ENCODE measurements around the gene WDR4.
"Not testable (repeated sequence)": the region's sequence is repeated elsewhere in the genome, so short reads cannot be mapped to it uniquely, and the experiment has no call there.

The WDR4 gene

GRCh38 chr21:42848932-42849758 lies 30.2 kb downstream of the WDR4 start:
- H3K27me3 ChIP-seq (ENCODE audit: control insufficient read depth, insufficient read depth, low read length): no peaks in the 10 kb centered on the region
- H3K4me1 ChIP-seq (ENCODE audit: control insufficient read depth, insufficient read depth, low read length): no peaks in the 10 kb centered on the region
- H3K36me3 ChIP-seq (ENCODE audit: control insufficient read depth, insufficient read depth, low read length): peaks cover 6% of the 10 kb centered on the region
- H3K9me3 ChIP-seq (ENCODE audit: control insufficient read depth, low read length): no peaks in the 10 kb centered on the region
- no peak overlapping the region for H3K9ac ChIP-seq (ENCODE audit: low read length)
- no peak overlapping the region for H3K4me3 ChIP-seq (ENCODE audit: low read length)

DNA sequence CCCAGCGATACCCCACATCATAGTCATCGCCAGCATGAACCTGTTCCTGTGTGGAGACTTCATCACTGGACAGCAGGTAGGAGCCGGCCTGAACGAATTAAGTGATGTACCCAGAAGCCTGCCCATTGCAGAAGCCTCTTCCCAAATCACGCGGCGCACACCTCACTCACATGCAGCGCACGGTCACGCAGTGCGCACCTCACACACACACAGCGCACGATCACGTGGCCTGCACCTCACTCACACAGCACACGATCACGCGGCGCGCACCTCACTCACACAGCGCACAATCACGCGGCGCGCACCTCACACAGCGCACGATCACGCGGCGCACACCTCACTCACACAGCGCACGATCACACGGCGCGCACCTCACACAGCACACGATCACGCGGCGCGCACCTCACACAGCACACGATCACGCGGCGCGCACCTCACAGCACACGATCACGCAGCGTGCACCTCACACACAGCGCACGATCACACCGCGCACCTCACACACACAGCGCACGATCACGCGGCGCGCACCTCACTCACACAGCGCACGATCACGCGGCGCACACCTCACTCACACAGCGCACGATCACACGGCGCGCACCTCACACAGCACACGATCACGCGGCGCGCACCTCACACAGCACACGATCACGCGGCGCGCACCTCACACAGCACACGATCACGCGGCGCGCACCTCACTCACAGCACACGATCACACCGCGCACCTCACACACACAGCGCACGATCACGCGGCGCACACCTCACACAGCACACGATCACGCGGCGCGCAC lies 31.0 kb downstream of the WDR4 start:
- H3K4me1 ChIP-seq (ENCODE audit: control insufficient read depth, insufficient read depth, low read length); H3K36me3 ChIP-seq (ENCODE audit: control insufficient read depth, insufficient read depth, low read length); H3K9ac ChIP-seq (ENCODE audit: low read length); H3K27me3 ChIP-seq (ENCODE audit: control insufficient read depth, insufficient read depth, low read length); H3K4me3 ChIP-seq (ENCODE audit: low read length); H3K9me3 ChIP-seq (ENCODE audit: control insufficient read depth, low read length): not testable (repeated sequence)

DNA sequence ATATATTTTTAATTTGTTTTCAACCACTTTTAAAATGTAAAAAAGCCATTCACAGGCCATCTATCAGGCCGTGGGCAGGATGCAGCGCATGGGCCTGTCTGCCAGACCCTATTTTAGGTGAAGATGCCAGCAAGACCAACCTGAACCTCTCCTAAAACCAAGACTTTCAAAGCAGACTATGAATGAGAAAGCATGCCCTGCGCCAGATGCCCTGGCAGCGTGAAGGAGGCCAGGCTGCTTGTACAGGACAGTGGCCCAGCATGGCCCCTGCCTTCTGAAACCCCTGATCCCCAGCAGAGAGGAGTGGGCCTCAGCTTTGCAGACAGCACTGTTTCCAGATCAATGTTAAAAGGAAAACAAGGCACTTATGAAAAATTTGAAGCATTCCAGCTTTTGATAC lies 31.6 kb downstream of the WDR4 start:
- Histone ChIP-seq H3K4me3 (ENCODE audit: low read length) (no peak overlapping the region), H3K4me1 (ENCODE audit: control insufficient read depth, insufficient read depth, low read length) (no peaks in the 10 kb centered on the region), H3K9ac (ENCODE audit: low read length) (no peak overlapping the region), H3K9me3 (ENCODE audit: control insufficient read depth, low read length) (no peaks in the 10 kb centered on the region), H3K27me3 (ENCODE audit: control insufficient read depth, insufficient read depth, low read length) (no peaks in the 10 kb centered on the region), H3K36me3 (ENCODE audit: control insufficient read depth, insufficient read depth, low read length) (peaks cover 10% of the 10 kb centered on the region)

DNA sequence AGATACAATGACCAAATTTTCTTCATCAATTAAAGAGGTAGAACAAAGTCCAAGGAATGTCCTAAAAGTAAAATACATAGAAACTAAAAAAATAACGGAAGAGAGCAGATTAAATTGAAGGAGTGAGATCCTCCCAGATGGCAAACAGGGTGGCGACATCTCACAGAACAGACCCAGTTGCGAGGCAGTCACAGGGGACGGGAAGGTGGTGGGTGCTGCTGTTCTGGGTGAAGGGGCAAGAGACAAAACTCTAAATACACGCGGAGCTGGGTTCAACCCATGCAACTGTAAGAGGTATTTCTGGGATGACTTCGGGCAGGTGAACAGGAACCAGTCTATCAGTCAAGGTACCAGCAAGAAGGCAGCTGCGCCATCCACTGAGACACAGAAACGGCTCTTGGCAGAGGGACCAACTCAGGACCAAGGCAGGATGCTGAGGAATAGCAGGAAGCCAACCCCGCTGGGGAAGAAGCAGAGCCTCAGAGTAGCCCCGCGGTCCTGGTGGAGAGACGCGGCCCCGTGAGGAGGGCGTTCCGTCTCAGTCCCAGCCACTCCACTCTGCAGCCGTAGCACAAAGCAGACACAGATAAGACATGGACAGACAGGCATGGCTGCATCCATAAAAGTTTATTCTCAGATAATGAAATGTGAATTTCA lies 32.2 kb downstream of the WDR4 start:
- H3K36me3 ChIP-seq (ENCODE audit: control insufficient read depth, insufficient read depth, low read length): peaks cover 14% of the 10 kb centered on the region
- H3K9ac ChIP-seq (ENCODE audit: low read length): no peak overlapping the region
- no peak overlapping the region for H3K4me3 ChIP-seq (ENCODE audit: low read length)
- H3K4me1 ChIP-seq (ENCODE audit: control insufficient read depth, insufficient read depth, low read length): no peaks in the 10 kb centered on the region
- no peaks in the 10 kb centered on the region for H3K27me3 ChIP-seq (ENCODE audit: control insufficient read depth, insufficient read depth, low read length)
- H3K9me3 ChIP-seq (ENCODE audit: control insufficient read depth, low read length): no peaks in the 10 kb centered on the region

DNA sequence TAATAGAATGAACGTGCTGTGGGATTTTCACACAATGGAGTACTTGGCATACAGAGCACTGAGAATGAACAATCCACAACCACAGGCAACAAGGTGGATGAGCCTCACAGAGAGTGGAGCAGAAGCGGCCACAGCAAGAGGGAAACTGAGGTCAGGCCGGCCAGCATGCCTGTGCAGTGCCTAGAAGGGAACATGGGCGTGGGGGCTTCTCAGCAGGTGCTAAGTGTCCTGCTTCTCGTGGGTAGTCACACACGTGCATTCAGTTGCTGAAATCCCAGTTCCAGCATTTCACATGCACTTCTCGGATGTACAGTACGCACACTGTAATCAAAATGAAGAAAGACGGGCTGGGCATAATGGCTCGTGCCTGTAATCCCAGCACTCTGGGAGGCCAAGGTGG lies 33.1 kb downstream of the WDR4 start:
- Histone ChIP-seq H3K4me1 (ENCODE audit: control insufficient read depth, insufficient read depth, low read length) (no peaks in the 10 kb centered on the region), H3K4me3 (ENCODE audit: low read length) (no peak overlapping the region), H3K9me3 (ENCODE audit: control insufficient read depth, low read length) (no peaks in the 10 kb centered on the region), H3K36me3 (ENCODE audit: control insufficient read depth, insufficient read depth, low read length) (peaks cover 14% of the 10 kb centered on the region), H3K9ac (ENCODE audit: low read length) (no peak overlapping the region), H3K27me3 (ENCODE audit: control insufficient read depth, insufficient read depth, low read length) (no peaks in the 10 kb centered on the region)

GRCh38 chr21:42845296-42845965 lies 33.9 kb downstream of the WDR4 start:
- Histone ChIP-seq H3K27me3 (ENCODE audit: control insufficient read depth, insufficient read depth, low read length) (no peaks in the 10 kb centered on the region), H3K9ac (ENCODE audit: low read length) (no peak overlapping the region), H3K4me3 (ENCODE audit: low read length) (no peak overlapping the region), H3K36me3 (ENCODE audit: control insufficient read depth, insufficient read depth, low read length) (peaks cover 14% of the 10 kb centered on the region), H3K4me1 (ENCODE audit: control insufficient read depth, insufficient read depth, low read length) (no peaks in the 10 kb centered on the region), H3K9me3 (ENCODE audit: control insufficient read depth, low read length) (no peaks in the 10 kb centered on the region)

- no peak overlapping the region for H3K4me3 ChIP-seq (ENCODE audit: low read length)
- no peak overlapping the region for H3K9ac ChIP-seq (ENCODE audit: low read length)
- peaks cover 14% of the 10 kb centered on the region for H3K36me3 ChIP-seq (ENCODE audit: control insufficient read depth, insufficient read depth, low read length)
- no peaks in the 10 kb centered on the region for H3K27me3 ChIP-seq (ENCODE audit: control insufficient read depth, insufficient read depth, low read length)
- no peaks in the 10 kb centered on the region for H3K9me3 ChIP-seq (ENCODE audit: control insufficient read depth, low read length)
- no peaks in the 10 kb centered on the region for H3K4me1 ChIP-seq (ENCODE audit: control insufficient read depth, insufficient read depth, low read length)
These were observed 34.8 kb downstream of the WDR4 start for GRCh38 chr21:42844411-42845113.

DNA sequence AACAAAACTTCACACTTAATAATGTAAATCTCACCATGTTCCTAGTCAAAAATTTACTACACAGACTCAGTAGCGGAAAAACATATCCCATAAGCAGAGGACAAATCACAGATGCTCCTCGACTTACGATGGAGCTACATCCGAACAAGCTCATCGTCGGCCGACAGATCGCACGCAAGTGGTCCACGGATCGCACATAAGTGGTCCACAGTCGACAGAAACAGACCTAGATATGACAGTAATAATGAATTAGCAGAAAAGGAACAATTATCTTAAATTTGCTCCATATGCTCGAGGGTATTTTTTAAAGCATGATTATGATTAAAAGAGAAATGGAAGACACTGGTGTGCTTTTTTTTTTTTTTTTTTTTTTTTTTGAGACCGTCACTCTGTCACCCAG lies 36.3 kb downstream of the WDR4 start:
- no peaks in the 10 kb centered on the region for H3K27me3 ChIP-seq (ENCODE audit: control insufficient read depth, insufficient read depth, low read length)
- H3K4me1 ChIP-seq (ENCODE audit: control insufficient read depth, insufficient read depth, low read length): no peaks in the 10 kb centered on the region
- H3K4me3 ChIP-seq (ENCODE audit: low read length): no peak overlapping the region
- H3K9ac ChIP-seq (ENCODE audit: low read length): no peak overlapping the region
- H3K9me3 ChIP-seq (ENCODE audit: control insufficient read depth, low read length): no peaks in the 10 kb centered on the region
- H3K36me3 ChIP-seq (ENCODE audit: control insufficient read depth, insufficient read depth, low read length): peaks cover 14% of the 10 kb centered on the region

DNA sequence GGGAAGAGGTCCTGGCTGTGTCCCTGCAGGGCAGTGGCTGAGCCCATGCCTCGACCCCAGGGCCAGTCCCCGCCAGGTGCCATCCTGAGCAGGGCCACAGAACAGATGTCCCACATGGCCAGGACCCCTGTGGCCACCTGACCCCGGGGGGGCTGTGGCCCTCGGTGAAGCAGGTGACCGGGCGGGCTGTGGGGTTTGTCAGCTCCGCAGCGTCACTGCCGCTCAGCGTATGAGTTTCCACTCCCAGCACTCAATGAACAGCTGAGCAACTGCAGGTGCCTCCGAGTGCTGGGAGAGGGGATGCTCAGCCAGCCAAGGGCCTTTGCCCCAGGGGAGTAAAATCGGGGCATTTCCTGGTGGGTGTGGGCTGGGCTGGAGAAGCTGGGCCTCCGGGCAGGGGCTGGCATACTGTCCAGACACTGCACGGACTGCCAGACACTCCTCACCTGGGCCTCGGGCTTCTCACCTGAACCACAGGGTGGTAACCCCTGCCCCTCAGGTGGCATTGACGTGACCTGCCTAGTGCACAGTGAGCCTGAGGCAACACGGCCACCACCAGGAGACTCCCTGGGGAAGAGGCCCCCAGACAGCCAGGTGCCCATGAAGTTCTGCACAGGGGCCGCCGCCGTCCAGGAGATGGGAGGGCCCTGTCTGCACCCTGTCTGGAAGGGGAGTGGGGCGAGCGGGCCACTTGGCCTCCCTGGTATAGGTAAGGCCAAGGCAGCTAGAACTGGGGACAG lies 37.3 kb downstream of the WDR4 start:
- not testable (repeated sequence) for H3K9me3 ChIP-seq (ENCODE audit: control insufficient read depth, low read length); H3K4me1 ChIP-seq (ENCODE audit: control insufficient read depth, insufficient read depth, low read length); H3K27me3 ChIP-seq (ENCODE audit: control insufficient read depth, insufficient read depth, low read length); H3K9ac ChIP-seq (ENCODE audit: low read length); H3K4me3 ChIP-seq (ENCODE audit: low read length)
- peaks cover 14% of the 10 kb centered on the region for H3K36me3 ChIP-seq (ENCODE audit: control insufficient read depth, insufficient read depth, low read length)

DNA sequence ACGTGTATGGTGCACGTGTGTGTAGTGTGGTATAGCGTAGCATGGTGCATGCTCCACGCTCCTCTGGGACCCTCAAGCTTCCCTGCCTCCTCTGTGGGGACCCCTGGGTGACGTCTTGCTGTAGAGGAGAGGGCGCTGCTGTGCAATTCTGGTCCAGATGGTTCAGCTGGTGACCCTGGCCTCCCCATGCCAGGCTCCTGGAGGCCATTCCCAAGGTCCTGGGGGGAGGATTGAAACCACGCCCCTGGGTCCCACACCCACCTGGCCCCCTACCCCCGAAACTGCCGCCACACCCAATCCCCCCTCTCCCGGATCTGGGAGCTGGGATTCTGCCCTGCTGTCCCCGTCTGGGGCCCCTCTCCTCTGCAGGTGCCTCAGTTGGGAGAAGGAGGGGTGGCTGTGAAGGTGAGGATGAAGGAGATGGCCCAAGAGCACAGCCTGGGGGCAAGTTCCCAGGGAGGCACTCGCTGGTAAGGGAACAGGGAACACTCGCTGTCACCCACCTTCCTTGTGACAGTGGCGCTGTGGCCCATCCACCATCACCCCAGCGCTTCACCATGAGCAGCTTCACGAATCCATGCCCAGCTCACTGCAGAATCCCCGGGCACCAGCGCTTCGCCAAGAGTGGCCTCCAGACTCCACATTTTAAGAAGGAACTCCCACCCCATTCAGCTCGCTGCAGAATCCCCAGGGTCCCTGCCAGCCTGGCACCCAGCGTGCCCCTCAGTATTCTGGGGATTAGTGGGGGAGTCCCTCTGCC lies 38.0 kb downstream of the WDR4 start:
- Histone ChIP-seq H3K4me1 (ENCODE audit: control insufficient read depth, insufficient read depth, low read length) (no peaks in the 10 kb centered on the region), H3K9me3 (ENCODE audit: control insufficient read depth, low read length) (no peaks in the 10 kb centered on the region), H3K36me3 (ENCODE audit: control insufficient read depth, insufficient read depth, low read length) (peaks cover 14% of the 10 kb centered on the region), H3K9ac (ENCODE audit: low read length) (no peak overlapping the region), H3K27me3 (ENCODE audit: control insufficient read depth, insufficient read depth, low read length) (no peaks in the 10 kb centered on the region), H3K4me3 (ENCODE audit: low read length) (no peak overlapping the region)

Measured in mucosa of stomach (tissue), 1 donor.